ENCODE measurements around the gene MPG. TPM values are rescaled to one million over a fixed set of nuclear protein-coding genes. Genes with fewer than 3 reads are reported as not detected.

The MPG gene
- total RNA-seq, 4 donors from 2014 or later: 22.3 to 63.2 (median 51.2) TPM

DNA sequence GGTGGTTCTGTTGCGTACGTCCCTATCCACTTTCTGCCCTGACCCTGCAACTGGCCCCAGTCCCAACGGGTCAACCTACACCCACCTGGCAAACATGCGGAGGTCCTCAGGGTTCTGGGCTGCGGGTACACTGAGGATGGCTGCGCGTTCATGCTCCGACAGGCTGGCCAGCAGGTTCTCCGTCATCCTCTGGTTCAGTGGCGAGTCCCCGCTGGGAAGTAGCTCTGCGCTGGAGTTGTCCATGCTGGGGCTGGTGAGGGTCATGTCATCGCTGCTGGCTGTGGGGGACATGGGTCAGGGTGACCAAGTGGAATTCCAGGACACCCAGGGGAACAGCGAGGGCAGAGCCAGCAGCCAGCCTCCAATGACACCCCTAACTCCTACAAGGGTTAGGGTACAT is 10.6 kb downstream of the MPG start:
- no peak overlapping the region for H3K4me3 ChIP-seq
- no peaks in the 10 kb centered on the region for H3K27me3 ChIP-seq
- peaks cover 0 to 9% (median 3%) of the 10 kb centered on the region in 4 donors for H3K36me3 ChIP-seq
- H3K27ac ChIP-seq: no peak overlapping the region
- intact Hi-C loops (cut with DNase I; ENCODE audit: low total_unique reads): no loop called here
- in situ Hi-C loops (cut with MboI; ENCODE audit: low pct_ligation_motif_present in 1 of 4, low pct_unique_long_range_greater_than_20kb in 1 of 4, low sequenced_read_pairs in 3 of 4): no loop called here
- TF ChIP-seq POLR2AphosphoS5 (IDR thresholded peaks at IDR 0.05) (no peak), EP300 (IDR thresholded peaks at IDR 0.05; ENCODE audit: low read depth) (no peak), POLR2A (IDR thresholded peaks at IDR 0.05) (no peak)
- TF ChIP-seq, protein P1, sequence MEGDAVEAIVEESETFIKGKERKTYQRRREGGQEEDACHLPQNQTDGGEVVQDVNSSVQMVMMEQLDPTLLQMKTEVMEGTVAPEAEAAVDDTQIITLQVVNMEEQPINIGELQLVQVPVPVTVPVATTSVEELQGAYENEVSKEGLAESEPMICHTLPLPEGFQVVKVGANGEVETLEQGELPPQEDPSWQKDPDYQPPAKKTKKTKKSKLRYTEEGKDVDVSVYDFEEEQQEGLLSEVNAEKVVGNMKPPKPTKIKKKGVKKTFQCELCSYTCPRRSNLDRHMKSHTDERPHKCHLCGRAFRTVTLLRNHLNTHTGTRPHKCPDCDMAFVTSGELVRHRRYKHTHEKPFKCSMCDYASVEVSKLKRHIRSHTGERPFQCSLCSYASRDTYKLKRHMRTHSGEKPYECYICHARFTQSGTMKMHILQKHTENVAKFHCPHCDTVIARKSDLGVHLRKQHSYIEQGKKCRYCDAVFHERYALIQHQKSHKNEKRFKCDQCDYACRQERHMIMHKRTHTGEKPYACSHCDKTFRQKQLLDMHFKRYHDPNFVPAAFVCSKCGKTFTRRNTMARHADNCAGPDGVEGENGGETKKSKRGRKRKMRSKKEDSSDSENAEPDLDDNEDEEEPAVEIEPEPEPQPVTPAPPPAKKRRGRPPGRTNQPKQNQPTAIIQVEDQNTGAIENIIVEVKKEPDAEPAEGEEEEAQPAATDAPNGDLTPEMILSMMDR (IDR thresholded peaks at IDR 0.05): no peak
- H3K9me3 ChIP-seq: no peaks in the 10 kb centered on the region
- DNase-seq: no peak
- 96% methylated on average over 14 of the region's 14 CpGs; no CpG with 5 or more reads in 1 of the 2 donors for WGBS, 2 donors (ENCODE audit: low coverage in 1 of 2)
- H3K4me1 ChIP-seq: peaks cover 8 to 21% (median 16%) of the 10 kb centered on the region in 4 donors

DNA sequence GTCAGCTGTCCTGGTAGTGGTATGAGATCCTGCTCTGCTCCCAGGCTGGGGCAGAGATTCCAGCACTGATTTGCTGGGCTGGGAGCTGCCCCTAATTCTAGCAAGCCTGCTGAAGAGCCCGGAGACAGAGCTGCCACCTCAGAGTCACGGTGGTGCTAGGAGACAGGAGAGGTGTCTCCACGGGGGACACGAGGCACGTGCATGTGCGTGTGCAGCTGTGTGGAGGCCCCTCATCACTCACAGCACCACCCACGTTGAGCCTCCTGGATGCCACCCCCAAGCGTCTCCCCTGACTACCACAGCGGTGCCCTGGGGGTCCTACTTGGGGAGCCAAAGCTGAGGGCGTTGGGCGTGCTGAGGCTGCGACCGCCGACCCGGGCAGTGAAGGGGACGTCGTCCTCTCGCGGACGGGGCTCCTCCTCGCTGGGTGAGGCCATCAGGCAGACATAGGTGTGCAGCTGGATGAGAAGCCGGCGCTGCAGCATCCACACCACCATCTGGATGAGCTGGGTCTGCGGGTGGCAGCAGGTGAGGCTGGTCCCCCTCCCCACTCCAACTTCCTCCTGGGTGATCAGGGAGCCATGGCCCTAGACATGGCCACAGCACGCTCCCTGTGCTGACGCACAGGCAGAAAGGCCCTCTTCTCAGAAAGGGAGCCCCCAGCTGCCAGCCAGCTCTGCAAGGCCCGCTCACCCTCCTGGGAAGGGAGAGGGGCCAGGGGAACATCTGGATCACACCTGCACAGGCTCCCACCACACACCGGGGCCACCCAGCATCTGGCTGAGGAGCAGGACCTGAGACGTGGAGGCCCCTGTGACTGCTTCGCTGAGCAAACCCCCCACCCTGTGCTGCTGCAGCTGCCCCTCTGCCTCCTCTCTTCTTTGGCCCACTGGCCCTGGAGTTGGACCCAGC is 11.6 kb downstream of the MPG start:
- intact Hi-C loops (cut with DNase I; ENCODE audit: low total_unique reads): no loop called here
- no peak overlapping the region for H3K27ac ChIP-seq
- no peak for DNase-seq
- peaks cover 0 to 9% (median 3%) of the 10 kb centered on the region in 4 donors for H3K36me3 ChIP-seq
- in situ Hi-C loops (cut with MboI; ENCODE audit: low pct_ligation_motif_present in 1 of 4, low pct_unique_long_range_greater_than_20kb in 1 of 4, low sequenced_read_pairs in 3 of 4): no loop called here
- WGBS, 2 donors (ENCODE audit: low coverage in 1 of 2): 87% methylated on average over 19 of the region's 30 CpGs; no CpG with 5 or more reads in 1 of the 2 donors
- no peaks in the 10 kb centered on the region for H3K27me3 ChIP-seq
- H3K4me3 ChIP-seq: no peak overlapping the region
- no peaks in the 10 kb centered on the region for H3K9me3 ChIP-seq
- H3K4me1 ChIP-seq: peaks cover 3 to 13% (median 8%) of the 10 kb centered on the region in 4 donors
- no peak for TF ChIP-seq POLR2A (IDR thresholded peaks at IDR 0.05)
- no peak for TF ChIP-seq EP300 (IDR thresholded peaks at IDR 0.05; ENCODE audit: low read depth)
- TF ChIP-seq POLR2AphosphoS5 (IDR thresholded peaks at IDR 0.05): no peak
- TF ChIP-seq, protein P1 (IDR thresholded peaks at IDR 0.05): no peak

DNA sequence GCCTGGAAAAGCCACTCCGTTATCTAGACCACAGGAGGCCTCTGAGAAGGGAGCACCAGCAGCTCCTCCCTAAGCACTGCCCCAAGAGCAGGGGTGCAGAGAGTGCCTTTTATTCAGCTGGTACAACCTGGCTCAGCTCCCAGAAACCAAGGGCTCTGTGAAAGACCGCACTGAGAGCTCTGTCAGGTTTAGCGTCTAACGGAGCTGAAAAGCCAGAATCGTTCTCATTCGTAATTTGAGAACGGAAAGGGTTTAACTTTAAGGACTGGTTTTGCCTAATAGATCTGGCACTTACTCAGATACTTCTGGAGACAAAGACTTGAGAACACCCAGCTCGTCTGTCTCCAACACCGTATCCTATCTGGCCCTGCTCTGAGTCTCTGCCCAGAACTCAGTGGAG is 13.5 kb downstream of the MPG start:
- in situ Hi-C loops (cut with MboI; ENCODE audit: low pct_ligation_motif_present in 1 of 4, low pct_unique_long_range_greater_than_20kb in 1 of 4, low sequenced_read_pairs in 3 of 4) (no loop called here), intact Hi-C loops (cut with DNase I; ENCODE audit: low total_unique reads) (no loop called here)
- 84% methylated on average over 9 of the region's 9 CpGs; no CpG with 5 or more reads in 1 of the 2 donors for WGBS, 2 donors (ENCODE audit: low coverage in 1 of 2)
- DNase-seq: no peak
- Histone ChIP-seq H3K27ac (no peak overlapping the region), H3K4me1 (no peaks in the 10 kb centered on the region), H3K9me3 (no peaks in the 10 kb centered on the region), H3K36me3 (peaks cover 0 to 7% (median 2%) of the 10 kb centered on the region in 4 donors), H3K27me3 (no peaks in the 10 kb centered on the region), H3K4me3 (no peak overlapping the region)
- TF ChIP-seq, protein P1 (IDR thresholded peaks at IDR 0.05): no peak
- no peak for TF ChIP-seq EP300 (IDR thresholded peaks at IDR 0.05; ENCODE audit: low read depth)
- no peak for TF ChIP-seq POLR2A (IDR thresholded peaks at IDR 0.05)

DNA sequence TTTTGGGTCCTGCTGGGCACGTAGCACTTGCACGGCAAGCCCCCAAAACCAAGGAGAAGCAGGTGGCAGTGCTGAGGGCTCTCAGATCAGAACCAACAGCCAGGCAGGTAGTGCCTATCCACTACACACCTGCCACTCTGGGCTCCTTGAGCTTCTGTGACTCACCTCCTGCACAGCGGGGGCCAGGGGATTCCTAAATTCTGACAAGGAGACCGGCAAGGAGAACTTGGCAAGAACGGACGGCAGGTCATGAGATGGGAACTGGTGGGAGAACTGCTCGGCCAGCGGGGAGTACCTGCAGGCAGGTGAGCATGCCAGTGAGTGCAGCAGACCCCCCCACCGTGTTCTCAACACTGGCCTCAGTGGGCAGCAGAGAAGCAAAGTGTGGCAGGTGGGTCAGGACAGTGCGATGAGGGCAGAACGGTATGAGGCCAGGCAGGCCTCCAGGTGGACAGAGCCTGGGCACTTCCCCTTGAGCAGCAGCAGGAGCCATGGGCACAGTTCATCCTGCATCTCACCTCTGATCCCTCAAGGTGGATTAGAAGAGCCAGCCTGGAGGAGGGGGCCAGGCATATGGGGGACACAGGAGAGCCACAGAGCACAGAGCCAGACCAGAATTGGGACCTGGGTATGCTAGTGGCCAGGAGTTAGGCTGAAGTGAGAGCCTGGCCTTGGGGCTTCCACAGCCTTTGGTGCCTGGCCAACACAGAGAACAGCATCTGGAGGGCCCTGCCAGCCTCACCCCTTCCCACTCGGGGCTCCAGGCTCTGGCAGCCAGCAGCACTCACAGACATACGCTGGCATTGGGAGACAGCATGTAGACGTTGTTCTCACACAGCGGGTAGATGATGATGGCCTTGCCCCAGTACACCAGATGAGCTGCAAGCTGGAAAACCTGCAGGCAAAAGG is 14.7 kb downstream of the MPG start:
- in situ Hi-C loops (cut with MboI; ENCODE audit: low pct_ligation_motif_present in 1 of 4, low pct_unique_long_range_greater_than_20kb in 1 of 4, low sequenced_read_pairs in 3 of 4): no loop called here
- no peak overlapping the region for H3K4me3 ChIP-seq
- no peak overlapping the region for H3K27ac ChIP-seq
- TF ChIP-seq, protein P1 (IDR thresholded peaks at IDR 0.05): no peak
- TF ChIP-seq POLR2A (IDR thresholded peaks at IDR 0.05) (no peak), POLR2AphosphoS5 (IDR thresholded peaks at IDR 0.05) (no peak), EP300 (IDR thresholded peaks at IDR 0.05; ENCODE audit: low read depth) (no peak)
- H3K36me3 ChIP-seq: no peaks in the 10 kb centered on the region
- H3K27me3 ChIP-seq: no peaks in the 10 kb centered on the region
- DNase-seq: no peak
- intact Hi-C loops (cut with DNase I; ENCODE audit: low total_unique reads): no loop called here
- 93 to 100% methylated on average over 1 to 14 of the region's 15 CpGs for WGBS, 2 donors (ENCODE audit: low coverage in 1 of 2)
- H3K4me1 ChIP-seq: peaks cover 0 to 8% (median 0%) of the 10 kb centered on the region in 4 donors
- no peaks in the 10 kb centered on the region for H3K9me3 ChIP-seq
